GM21447 (cell line): ENCODE results near the gene XIRP1.

Experiments used
- ATAC-seq: cut with Tn5 transposase; IDR thresholded peaks from one replicate; pipeline ENCODE4 v1.9.1; 2021; ENCODE audit not compliant: unreplicated experiment

XIRP1 gene

DNA sequence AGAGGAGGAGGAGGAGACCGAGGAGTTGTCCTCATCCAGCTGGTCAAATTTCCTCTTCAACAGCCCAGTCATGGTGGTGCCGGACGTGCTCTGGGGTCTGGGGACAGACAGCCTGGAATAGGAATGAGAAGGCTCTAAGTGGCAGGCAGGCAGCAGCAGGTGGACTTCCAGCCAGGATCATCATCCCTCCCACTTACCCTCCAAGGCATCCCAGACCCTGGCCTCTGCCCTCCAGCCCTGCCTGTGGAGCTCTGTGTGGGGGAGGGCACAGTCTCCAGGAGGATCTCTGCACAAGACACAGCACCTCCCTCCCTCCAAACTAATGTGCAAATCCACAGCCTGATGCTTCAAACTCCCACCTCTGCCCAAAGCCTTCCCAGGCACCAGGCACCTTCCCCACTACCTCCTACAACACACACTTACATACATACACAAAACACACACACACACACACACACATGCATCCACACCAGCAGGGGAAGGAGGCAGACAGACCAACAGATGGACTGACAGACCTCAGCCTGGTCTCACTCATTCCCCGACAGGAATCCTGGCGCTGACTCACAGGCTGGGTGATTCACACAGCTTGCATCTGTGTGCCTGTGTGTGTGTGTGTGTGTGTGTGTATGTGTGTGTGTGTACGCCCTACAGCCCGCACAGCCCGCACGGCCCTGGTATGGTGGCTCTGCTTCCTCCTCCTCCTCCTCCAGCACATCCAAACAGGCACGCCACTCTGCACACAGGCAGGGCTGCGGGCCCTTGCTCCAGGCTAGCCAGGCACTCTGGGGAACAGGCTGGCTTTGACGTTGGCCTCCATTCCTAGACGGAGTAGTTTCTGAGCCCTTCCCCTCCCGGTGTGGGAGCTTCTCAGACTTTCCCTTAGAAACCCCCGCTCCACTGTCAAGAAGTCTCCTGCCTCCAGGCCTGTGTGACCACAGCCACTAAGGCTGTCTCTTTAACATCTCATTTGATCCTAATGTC is 45.5 kb downstream of the XIRP1 start:
- ATAC-seq: no peak

DNA sequence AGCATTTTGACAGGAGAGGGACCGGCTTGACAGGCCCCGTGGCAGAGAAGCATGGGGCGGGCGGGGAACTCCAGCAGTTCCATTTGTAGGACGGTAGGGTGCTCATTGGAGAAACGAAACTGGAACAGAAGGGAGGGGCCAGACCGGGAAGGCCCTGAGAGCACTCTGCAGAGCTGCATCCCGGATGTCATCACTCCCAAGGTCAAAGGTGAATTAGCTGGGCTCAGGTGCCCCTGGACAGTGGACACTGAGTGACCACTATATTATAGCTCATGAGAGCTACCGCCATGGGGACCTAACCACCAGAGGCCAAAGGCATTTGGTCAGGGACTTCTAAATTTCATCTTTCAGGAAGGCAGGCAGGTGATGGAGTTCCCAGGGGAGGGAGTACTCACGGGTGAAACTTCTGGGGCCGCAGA is 46.3 kb downstream of the XIRP1 start:
- no peak for ATAC-seq

DNA sequence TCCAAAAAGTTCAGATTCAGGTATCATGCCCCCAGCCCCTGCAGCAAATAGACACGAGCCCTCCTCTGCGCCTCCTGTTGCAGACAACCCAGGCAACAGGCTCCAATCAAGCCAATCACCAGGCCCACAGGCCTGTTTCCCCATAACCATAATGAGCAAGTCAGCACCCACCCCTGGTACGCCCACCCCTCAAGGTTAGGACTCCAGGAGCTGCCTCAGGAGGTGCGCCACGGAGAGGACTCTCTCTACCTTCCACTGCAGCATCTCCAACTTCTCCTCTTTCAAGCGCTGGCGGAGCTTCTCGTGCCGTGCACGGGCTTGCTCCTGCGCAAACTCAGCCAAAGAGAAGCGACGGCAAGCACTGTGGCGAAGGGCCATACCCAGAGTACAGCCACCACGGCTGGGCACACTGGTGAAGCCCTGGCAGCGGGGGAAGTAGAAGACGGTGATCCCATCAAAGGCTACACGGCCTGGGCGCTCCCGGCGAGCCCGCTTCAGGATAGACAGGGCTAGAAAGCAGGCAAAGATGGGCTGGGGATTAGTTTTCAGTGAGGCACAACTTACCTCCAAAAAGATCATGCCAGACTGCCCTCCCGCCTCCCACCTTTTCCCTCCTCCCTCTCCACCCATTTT is 47.5 kb downstream of the XIRP1 start:
- ATAC-seq: no peak

DNA sequence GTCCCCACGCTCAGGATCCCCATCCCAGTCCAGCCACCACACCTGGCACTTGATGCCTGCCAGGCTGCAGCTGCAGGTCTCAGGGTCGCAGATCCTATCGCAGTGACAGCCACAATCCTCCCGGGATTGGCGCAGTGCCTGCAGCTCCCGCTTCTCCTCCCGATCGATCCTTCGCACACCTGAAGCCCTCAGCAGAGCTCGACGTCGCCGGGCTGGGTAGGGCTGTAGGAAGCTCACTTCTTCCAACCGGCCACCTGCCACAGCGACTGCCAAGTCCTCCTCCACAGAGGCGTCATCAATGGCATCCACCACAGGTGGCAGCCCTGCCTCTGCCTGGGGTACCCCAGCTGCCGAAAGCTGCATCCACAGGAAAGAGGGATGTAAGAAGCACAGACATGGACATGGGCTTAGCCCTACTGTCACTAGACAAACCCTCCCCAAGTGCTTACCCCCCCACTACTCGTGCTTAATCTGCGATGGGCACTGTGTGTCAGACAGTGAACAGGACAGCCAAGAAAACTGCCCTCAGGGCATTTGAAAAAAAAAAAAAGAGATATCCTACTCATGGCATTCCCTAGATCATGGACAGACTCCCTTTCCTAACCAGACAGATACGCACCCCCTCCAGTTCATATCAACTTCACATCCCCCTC is 48.2 kb downstream of the XIRP1 start:
- ATAC-seq: no peak

DNA sequence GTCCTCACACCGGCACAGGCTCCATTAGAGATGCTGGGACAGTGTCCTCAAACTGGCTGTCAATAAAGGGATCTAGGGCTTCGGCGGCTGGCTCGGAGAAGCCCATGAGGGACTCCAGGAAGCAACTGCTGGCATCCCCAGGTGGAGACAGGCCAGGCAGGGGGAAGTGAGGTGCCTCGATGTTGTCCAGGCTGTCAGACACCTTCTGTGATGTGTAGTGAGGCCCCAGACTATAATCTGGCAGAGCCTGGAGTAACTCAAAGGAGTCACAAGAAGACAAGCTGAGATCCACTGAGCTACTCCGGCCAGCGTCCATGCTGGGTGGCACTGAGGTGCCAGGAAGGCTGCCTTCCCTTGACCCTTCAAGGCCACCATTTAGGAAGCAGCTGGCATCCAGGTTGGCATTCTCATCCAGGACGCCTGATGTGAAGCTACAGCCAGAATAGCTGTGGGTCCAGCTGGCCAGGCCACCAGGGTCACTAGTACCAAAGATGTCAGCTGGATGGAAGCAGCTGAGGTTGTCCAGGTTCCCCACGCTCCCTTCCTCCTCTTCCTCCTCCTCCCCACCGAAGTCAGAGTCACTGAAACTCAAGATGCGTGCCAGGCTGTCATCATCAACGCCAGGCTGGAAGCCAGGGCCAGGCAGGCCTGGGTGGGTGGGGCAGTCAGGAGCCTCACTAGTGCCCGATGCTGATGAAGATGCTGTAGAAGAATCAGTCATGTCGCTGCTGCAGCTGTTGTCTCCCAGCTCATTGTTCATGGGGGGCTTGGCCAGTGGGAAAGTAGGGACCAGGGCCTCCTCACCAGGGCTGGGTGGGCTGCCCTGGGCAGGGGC is 49.1 kb downstream of the XIRP1 start:
- ATAC-seq: no peak

DNA sequence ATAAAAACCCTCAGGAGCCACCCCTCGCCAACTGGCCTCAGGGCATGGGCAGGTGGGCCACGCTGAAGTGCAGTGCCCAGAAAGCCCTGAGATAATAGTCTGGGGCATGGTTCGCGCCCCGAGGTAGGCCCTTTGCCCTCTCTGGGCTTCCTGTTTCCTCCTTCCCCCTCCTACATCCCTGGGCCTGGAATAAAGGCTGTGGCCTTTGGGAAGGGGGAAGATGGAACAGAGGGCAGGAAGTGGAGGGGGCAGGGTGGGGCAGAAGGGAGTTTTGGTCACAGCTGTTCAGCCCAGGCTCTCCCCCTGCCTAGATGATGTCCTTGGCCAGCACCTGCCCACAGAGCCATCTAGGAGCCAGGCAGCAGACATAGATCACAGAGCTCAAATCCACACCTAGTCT is 50.3 kb downstream of the XIRP1 start:
- no peak for ATAC-seq

DNA sequence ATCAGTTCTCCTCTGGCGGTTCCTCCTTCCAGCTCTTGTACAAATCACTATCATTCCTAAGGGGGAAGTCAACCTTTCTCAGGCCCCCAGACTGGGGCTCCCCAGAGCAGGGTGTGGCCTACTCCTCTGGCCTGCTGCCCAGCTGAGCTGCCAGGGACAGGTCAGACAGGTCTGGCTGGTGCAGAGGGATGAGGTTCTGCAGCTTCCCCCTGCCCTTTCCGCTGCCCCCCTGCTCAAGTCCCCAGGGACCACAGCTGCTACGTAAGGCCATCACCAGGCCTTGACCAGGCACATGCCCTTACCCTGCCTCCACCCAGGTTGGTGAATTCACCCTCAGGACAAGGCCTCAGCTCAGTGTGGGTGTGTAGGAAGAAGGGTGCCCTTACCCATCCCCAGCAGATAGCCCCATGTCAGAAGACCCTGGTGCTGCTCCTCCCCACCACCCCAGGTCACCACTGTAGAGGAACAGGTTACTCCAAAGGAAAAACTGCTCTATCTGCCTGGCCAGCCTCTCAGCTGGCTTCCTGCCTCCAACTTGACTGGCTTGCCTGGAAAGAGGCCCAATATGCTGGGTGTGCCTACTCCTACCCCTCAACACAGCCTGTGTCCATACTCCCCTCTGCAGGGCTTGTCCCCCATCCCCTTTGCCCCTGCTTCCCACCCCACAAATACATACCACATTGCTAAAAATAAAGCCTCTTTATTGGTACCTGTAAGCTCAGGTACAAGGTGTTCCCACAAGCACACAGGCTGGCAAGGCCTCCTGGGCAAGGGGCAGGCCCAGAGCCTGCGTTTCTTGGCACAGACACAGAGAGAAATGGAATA is 51.0 kb downstream of the XIRP1 start:
- ATAC-seq: no peak

DNA sequence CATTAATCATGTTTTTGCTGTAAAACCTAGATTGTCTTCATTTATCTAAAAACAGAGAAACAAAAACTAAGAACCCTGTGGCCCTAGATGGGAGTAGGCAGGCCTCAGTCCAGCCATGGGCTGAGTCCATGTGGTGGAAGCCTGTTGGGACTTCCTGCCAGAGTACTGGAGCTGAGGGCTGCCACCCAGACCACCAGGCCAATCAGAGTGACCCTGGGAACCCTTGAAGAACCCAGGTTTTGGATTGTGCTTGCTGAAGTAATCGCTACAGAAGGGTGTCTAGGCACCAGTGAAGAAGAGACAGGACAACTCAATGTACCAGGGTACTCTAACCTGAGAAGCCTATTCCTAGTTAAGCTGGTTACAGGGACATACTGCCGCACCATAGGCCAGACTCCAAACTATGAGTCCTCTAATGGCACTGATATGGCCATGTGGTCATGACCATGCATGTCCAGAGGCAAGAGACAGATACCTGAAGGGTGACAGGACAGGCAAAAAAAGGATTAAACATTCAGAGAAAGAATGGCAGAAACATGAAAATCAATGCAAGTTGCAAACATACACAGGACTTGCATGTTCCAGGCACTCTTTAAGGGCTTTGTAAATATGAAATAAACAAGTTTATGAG is 51.9 kb downstream of the XIRP1 start:
- no peak for ATAC-seq

DNA sequence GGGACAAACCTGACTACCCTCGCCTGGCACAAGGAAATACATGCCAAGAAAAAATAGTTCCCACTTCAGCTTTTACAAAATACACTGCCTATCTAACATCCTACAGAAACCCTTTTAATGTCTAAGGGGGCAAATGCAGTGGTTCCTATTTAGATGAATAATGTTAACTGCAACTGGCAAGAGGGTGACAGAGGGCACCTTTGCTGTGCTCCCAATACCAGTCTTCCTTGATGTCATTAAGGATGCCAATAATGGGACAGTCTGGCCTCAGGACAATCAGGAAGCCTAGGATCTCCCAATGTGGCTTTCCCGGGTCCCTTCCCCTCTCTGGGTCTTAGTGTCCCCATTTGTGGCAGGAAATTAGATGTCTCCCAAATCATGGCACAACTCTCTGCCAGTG is 53.0 kb downstream of the XIRP1 start:
- ATAC-seq: no peak

DNA sequence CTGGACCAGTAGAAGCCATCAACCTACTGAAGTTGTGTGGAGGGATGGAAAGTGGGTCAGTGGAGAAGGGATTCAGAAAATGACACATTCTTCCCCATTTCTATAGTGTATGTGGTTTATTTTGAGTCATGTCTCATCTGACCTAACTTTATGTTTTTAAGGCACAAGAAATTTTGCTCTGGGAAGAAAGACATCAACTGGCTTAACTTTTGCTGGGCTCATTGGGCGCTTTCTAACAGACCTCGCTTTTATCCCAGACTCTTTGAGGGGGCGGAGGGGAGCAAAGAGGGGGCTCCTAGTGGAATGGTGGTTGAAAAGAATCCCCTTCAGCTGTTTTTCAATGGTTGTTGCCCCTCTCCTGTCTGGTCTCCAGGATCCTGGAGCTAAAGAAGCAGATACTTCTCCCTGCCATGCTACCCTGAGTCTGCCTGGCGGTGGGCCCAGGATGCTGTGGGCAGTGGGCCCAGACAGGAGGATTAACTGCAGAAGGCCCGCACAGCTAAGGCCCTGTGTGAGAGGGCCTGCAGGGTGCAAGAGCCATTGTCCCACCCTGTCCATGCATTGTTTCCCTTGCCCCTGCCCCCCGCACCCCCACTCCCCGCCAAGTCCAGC is 53.5 kb downstream of the XIRP1 start:
- no peak for ATAC-seq

DNA sequence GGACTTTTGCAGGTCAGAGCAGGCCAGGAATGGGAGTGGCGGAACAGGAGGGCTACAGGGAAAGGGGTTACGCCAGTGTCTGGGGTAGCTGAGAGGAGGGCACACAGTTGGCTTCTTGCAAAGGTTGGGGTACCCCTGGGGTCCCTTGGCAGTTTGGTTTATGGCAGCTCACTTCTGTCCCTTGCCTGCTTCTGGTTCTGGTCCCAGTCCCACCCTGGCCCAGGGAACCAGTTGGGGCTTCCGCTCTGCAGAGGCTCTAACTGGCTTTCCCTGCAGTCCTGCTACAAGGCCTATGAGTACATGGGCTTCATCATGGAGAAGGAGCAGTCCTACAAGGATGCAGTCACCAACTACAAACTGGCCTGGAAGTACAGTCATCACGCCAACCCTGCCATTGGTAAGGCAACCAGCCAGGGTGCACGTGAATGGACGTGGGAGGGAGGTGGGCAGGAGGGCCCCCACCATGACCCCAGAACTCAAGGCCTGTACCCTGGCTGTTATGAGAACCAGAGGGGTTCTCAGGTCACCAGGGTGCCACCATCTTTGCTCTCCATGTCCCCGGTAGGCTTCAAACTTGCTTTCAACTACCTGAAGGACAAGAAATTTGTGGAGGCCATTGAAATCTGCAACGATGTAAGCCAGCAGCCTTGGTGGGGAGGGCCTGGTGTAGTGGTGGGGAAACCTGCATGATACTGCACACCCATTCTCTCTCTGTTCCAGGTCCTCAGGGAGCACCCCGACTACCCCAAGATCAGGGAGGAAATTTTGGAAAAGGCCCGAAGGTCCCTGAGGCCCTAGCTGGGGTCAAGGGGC is 54.2 kb downstream of the XIRP1 start:
- no peak for ATAC-seq

DNA sequence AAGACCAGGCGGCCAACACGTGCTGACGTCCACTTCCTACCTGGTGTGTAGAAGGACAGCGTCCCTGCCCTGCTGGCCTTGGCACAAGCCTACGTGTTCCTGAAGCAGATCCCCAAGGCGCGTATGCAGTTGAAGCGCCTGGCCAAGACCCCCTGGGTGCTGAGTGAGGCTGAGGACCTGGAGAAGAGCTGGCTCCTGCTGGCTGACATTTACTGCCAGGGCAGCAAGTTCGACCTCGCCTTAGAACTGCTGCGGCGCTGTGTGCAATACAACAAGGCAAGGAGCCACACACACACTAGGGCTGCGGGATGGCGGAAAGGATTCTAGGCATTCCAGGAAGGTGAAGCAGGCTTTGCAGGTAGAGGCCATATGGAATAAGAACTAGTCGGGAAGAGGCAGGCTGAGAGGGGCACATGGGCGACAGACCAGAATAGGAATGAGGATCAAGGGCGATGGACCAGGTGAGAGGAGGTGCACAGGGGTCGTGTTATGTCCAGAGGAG is 54.9 kb downstream of the XIRP1 start:
- no peak for ATAC-seq

DNA sequence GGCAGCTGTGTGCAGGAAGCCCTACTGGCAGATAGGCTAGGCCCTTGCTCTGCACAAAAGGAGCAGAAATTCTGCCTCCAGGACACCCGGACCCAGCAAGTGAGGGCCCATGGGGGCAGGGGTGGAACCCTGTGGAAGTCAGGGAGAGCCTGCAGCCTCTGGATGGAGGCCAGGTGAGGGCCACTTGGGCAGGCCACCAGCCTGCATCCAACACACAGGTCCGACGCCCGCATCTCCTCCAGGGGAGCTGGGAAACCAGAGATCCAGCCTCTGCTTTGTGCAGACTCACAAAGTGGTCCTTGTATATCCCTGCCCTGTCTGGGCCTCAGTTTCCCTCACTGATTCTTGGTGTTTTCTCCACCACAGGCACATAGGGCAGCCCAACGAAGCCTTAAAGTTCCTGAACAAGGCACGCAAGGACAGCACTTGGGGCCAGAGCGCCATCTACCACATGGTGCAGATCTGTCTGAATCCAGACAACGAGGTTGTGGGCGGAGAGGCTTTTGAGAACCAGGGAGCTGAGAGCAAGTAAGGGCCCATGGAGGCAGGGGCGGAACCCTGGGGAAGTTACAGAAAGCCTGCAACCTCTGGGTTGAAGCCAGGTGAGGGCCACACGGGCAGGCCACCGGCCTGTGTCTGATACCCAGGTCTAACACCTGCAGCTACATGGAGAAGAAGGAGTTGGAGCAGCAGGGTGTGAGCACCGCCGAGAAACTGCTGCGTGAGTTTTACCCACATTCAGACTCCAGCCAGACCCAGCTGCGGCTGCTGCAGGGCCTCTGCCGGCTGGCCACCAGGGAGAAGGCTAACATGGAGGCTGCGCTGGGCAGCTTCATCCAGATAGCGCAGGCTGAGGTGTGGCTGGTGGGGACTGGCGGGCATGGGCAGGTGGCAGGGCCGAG is 55.6 kb downstream of the XIRP1 start:
- ATAC-seq: no peak

DNA sequence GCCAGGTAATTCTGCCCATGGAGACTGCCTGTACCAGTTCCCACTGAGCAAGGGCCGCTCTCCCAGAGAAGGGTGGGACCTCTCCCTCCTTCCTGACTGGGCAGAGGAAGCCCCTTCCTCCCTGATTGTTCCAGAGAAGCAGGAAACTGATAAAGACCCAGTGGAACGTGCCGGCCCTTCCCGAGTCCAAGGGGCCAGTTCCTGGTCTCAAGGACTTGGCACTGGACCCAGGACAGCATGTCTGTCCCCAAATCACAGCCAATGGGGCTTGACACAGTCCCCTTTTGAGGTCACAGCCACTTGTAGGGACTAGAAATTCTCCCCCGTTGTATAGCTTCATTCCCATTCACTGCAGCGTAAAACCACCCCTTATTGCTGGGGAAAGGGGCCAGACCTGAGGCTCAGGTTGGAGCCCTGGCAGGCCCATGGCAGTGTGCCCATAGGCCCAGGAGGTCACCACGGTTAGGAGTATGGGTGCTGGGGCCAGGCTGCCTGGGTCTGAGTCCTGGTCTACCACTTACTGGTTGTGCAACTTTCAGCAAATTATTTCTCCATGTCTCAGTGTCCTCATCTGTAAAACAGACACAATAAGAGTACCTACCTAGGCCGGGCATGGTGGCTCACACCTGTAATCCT is 57.1 kb downstream of the XIRP1 start:
- no peak for ATAC-seq

DNA sequence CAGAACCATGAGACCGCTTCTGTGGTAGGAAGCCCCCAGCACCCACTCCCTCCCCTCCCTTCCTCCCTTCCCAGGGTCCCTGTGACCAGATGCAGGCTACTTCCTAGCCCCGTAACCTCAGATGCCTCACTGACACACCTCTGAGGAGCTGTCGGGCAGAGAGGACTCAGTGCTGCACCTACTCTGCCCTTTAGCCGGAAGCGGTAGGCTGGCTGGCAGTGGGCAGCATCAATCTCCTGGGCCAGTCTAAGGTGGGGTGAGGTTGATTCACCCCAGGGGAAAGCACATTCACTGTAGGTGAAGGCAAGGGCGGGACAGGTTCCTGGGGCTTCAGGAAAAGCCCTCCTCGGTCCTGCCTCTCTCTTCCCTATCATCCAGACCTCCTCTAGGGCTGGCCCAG is 58.1 kb downstream of the XIRP1 start:
- no peak for ATAC-seq

DNA sequence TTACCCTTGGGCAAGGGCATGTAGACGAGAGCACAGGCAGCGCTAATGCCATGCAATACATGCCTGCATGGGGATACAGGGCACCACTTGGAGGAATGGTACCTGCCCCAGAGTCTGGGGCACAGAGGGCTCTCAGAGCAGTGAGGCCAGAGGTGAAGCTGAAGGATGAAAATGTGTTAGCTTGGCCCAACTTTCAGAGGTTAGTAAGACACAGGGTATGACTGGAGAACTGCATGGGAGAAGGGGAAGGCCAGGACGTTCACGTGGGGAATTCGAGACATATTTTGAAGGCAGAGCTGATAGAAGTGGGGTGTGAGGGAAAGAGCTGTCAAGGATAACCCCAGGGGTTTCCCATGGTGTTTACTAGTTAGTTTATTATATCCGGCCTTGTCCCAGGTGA is 58.6 kb downstream of the XIRP1 start:
- no peak for ATAC-seq
